GM21737 (cell line): Measurements from ENCODE around the gene LUZP1.

Experiments
- ATAC-seq: cut with Tn5 transposase; IDR thresholded peaks from one replicate; pipeline ENCODE4 v1.9.1; 2021; ENCODE audit warnings: mild to moderate bottlenecking, moderate library complexity; ENCODE audit not compliant: unreplicated experiment

LUZP1 gene

GRCh38 chr1:23035823-23036452 lies 132.7 kb downstream of the LUZP1 start:
- no peak for ATAC-seq
